NK-92 treated with Interleukin-12 subunit alpha and Interleukin-12 subunit beta, amount 100 ng/mL, for 24 hours (cell line): Measurements from ENCODE around the gene PSTPIP1.

ENCODE experiments used
- DNase-seq: peaks from one replicate; lab custom pipeline; 2025; lab: John Stamatoyannopoulos, UW

Gene PSTPIP1

DNA sequence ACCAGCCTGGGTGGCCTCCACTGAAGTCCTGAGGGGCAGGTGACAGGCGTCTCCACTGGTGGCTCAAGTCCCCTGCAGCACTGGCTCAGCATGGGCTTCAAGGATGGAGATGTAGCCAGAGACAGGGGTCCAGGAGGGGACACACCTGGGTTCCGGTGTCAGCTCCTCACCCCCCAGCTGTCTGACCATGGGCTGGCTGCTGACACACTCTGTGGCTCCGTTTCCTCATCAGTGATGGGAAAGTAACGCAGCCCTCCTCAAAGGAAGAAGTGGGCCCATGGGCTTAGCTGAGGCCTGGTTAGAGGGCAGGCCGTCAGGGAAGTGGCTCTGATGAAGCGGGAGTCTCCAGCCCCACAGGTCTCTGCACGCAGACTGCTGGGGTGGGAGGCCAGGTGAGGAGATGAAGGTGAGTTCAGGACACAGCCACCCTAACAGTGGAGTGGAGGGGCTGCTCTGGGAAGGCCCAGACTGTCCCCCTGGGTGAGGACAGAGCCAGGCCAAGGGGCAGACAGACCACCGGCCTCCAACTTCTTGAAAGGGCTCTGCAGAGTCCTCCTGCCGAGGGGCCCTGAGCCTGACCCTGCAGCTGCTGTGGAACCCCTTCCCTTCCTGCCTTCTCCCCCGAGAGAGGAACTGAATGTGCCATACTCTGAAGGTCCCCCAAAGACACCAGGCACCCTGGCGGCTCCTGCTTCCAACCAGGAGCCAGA lies 24.0 kb downstream of the PSTPIP1 start:
- no peak for DNase-seq

DNA sequence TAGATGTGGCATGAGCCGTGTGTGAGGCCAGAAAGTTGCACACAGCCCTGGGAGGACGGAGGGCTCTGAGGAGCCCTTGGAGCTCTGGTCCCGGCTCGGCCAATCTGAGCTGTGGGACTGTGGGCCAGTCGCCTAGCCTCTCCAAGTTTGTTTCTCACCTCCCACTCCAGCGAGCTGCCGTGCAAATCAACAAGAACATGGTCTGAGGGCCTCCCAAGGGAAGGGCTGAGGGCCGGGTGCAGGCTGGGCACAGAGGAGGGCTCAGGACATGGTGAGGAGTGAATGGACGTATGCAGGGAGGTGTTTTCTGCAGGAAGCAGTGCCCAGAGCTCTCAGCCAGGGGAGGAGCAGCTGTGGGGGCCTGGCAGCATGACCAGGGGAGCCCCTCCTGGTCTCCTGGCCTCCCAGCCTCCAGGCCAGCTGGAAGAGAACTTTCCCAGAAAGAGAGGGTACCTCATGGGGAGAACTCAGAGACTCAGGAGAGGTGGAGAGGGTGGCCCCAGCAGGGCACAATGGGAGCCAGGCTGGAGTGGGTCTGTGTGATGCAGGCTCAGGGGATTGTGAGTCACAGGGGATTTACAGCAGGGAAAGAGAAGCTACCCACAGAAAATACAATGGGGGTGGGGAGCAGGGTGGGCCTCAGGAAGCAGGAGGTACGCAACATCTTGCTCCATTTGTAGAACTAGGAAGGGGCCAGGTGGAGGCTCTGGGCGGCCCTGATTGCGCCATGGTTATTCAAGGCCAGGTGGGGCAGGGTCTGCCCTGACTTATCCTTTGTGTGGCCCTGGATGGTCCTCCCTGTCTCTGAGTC lies 24.8 kb downstream of the PSTPIP1 start:
- DNase-seq, result peak; percentile 52

DNA sequence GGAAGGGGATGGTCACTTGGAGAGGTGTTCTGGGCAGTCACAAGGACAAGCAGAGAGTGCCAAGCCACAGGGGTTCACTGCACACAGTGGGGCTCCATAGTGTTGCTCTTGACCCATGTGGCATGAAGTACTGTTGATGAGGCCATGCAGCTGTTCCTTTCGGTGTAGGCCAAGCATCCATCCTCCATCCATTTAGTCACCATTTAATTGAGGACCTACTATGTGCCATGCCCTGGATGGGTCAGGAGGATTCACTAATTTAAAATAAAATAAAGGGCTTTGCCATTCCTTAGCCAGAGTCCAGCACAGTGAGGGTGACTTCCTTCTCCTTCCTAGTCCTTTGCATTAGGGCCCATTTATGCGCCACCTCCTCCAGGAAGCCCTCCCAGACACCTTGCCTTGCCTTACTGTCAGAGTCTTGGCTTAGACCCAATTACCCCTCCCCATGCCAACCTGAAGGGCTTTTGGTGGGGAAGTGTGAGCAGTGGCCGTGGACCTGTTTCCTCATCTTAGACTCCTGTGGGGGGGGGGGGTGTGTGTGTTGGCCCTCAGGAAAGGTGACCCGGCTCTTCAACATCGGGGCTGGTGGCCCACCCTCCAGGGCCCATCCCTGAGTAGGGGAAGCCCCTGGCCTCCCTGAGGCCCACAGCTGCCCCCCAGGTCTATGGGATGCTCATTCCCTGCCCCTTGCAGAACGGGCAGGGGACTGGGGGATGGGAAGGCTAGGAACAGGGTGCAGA lies 25.6 kb downstream of the PSTPIP1 start:
- no peak for DNase-seq

DNA sequence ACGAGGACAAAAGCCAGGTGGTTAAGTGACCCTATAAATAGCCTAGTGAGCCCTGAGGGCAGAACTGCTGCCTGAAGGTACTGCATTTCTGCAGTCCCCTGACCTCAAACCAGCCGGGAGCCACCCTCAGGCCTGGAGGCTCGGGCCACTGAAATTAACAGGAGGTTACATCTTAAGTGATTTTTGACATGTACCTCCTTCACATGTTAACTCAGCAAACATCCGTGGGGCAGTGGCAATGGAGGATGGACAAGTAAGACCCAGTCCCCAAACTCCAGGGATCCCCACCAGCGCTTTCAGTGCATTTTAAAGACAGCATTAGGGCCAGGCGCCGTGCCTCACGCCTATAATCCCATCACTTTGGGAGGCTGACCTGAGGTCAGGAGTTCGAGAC lies 26.2 kb downstream of the PSTPIP1 start:
- no peak for DNase-seq

DNA sequence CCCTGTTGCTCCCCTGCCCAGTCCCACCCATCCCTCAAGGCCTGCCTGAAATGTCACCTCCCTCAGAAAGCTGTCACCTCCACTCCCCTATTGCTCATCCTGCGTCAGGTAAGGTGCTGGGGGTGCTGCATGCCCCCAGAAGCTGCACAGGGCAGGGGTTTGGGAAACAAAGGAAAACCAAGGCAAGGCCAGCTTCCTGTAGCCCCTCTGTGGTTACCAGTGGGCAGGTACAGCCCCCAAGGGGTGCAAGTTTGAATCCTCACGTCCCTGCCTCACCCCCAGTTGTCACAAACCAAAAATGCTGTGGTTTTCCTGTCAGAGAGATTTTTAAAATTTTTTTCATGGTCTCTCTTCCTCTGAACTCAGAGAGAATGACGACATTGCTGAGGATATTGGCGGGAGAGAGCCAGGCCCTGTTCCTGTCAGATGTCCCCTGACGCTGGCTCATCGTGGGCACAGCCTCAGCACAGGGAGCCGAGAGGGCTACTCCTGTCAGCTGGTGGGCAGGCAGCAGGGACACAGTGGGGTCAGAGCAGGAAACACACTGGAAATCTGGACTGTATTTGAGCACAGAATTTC lies 27.0 kb downstream of the PSTPIP1 start:
- peak; percentile 61 for DNase-seq

DNA sequence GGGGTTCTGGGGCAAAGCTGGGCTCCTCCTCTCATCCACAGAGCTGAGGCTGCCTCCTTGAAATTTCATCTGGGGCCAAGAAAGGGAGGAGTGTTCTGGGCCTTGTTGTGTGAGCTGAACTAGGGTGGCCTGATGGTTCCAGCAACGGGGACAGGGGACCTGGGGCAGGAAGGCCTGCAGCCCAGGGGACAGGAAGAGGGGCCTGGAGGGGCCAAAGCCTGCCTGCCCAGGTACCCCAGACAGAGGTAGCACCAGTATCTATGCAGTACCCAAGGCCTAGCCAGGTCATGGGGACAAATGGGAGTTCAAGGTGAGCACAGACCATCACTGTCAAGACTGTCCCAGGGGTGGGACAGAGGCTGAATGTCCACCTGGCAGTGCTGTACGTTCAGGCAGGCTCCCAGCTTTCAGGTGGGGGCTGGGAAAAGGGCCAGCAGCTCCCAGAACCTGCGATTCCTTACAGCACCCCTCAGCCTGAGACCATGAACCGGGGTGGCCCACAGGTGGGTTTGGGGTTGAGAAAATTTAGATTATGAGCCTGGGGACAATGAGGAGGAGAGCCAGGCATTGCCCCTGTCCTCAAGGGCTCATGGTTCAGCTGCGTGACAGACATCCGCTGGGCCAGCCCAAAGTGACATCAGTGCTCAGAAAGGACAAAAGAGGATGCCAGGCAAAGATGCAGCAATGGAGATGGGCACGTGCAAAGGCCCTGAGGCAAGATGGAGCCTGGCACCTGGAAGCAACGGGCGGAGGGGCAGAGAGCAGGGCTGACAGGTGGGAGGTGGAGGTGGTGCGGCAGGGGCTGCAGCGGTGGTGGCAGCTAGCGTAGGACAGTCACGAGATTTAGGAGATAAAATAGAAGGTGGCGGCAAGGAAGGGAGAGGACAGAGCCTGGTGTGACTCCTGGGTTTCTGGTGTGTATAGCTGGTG lies 28.0 kb downstream of the PSTPIP1 start:
- DNase-seq, result no peak

DNA sequence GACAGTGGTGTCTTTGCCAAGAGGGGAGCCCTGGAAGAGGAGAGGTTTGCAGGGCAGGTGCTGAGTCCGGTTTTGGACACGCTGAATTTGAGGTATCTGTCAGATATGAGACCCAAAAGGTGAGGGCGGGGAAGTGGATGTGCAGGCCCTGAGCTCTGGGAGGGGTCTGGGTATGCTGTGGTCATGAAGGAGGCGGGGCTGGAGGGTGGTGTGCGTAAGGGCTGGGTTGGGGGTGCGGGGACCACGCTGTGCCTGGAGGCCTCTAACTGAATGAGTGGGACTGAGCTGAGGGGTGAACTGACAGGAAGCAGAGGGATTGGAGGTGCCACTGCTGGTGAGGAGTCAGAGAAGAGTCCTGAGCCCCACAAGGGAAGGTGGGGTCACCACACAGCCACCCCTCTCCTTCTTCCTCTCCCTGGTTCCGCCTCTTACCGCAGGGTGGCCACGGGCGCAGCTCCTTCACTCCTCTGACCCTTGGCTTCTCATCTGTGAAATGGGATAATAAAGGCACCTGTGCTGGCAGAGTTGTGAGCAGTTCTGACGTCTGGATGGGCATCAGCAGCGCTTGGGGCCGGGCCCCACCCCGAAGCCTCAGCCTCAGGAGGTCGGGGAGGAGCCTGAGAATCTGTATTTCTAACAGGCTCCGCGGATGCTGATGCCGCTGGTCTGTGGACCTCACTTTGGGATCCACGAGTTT lies 28.8 kb downstream of the PSTPIP1 start:
- DNase-seq, result no peak

DNA sequence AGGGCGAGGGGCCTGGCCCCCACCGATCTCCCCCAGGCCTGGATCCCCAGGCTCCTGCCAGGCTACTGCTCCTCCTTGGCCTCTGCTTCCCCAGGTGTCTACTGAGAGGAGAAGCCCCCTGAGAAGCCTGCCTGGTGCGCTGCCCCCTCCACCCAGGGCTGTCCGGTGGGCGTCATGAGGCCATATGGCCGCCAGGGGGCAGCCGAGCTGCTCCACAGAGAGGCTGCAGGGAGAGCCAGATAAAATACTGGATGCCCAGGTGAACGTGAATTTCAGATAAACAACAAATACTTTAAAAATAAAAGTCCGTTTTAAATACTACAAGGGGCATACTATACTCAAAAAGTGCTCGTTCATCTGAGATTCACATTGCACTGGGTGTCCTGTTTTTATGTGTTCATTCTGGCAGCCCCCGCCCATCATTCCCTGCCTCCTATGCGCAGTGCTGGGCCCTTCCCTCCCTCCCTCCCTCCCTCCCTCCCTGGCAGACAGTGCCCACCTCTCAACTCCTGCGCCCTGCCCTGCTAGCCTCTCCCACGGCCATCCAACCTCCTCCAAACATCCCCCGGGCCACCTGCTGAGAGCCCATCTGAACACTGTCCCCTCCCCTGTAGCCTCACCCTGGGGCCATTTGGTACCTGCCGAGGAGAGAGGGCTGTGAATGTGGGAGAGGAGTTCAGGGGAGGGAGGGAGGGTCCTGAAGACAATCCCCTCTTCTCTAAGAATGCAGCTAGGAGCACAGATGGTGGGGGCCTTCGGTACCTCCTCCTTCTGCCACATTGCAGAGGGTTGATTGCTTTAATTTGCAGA lies 29.6 kb downstream of the PSTPIP1 start:
- DNase-seq, result peak; percentile 37

DNA sequence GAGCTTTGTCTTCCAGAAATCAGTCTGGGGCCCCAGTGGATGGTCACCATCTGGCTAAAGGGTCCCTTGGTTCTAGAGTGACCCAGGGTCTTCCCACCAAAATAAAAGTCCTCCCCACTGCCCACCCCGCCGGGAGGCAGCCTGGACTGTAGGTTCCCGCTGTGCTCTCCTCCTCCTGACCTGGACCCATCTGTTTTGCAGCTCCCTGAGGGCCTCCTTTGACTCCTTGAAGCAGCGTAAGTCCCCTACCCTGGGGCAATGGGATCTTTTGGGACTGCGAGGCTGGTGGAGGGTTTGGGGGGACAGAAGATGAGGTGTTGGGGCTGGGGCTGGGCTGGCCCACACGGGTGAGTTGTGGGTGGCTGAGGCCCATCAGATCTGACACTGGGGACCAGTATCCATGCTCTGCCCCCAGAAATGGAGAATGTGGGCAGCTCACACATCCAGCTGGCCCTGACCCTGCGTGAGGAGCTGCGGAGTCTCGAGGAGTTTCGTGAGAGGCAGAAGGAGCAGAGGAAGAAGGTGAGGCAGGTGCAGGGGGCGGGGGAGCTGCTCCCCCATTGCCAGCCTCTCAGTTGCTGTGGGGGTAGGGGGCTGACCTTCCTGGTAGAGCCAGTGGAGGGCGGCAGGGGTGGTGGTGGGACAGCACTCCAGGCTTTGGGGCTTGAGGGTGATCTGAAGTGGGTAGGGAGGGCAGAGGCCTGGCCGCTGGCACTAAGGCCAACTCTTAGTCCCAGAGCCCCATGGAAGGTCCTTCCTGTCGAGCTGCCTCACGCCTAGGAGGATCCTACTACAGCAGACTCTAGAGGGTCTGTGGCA lies 30.4 kb downstream of the PSTPIP1 start:
- no peak for DNase-seq

DNA sequence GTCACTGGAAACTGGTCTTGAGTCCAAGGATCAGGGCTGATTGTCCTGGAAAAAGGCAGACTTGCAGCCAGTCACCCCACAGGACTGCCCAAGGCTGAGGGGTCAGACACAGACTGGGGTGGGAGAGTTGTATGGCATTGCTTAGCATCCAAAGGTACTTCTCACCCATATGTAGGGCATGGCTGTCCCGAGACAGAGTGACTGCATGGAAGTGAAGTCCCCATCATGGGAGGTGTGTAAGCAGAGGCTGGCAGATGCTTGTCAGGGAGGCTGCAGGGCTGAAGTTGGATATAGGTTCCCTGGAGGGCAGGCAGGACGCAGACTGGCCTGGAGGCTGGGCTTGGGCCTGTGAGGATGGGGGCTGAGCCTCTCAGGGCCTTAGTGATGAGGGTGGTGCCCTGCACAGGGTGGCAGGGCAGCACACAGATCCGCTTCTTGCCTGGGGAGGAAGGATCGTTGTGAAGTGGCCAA lies 31.1 kb downstream of the PSTPIP1 start:
- DNase-seq, result no peak

DNA sequence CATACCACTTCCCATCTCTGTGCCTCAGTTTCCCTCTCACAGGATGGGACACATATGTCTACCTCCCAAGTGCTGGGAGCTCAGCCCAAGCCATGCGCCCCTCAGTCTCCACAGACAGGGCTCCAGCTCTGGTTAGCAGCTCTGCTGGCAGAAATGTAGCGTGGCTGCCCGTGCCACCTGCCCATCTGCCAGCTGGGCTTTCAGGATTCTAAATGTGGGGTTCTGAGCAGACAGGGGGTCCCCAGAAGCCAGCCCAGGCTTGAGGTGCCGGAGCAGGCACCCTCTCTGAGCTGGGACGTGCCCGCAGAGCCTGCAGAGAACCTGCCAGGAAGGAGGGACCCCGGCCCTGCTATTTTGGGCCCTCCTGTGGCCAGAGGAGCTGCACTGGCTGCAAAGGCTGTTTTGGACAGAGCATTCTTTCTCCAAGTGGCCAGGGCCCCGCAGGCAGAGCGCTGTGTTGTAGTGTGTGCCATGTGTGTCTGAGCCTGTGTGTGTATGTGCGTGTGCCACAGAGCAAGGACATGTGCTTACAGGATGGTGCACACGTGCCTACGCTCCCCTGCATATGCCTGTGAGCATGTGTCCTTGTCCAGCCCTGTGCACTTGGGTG lies 31.7 kb downstream of the PSTPIP1 start:
- DNase-seq, result no peak

DNA sequence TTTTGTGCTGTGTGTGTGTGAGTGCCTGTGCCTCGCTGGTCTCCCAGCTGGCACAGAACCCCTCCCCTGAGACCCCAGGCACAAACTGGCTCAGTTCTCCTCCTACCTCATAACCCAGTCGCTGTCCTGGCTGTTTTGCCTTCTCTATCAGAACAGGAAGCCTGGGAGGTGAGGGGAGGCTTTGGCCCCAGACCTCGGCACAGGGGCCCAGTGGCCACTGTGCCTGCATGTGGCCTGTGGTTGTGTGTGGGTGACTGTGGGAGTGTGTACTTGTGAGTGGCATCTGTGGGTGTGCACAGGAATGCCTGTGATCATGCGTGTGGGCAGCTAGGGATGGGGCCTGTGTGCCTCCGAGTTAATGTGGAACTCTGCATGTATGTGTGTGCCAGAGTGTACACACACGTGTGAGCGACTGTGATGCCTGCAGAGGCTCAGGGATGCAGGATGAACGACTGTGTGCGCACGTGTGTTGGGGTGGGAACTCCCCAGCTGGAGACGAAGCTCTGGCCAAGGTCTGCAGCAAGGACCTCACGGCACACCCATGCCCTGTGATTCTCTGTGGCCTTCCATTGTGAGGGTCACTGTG lies 32.3 kb downstream of the PSTPIP1 start:
- DNase-seq, result no peak

DNA sequence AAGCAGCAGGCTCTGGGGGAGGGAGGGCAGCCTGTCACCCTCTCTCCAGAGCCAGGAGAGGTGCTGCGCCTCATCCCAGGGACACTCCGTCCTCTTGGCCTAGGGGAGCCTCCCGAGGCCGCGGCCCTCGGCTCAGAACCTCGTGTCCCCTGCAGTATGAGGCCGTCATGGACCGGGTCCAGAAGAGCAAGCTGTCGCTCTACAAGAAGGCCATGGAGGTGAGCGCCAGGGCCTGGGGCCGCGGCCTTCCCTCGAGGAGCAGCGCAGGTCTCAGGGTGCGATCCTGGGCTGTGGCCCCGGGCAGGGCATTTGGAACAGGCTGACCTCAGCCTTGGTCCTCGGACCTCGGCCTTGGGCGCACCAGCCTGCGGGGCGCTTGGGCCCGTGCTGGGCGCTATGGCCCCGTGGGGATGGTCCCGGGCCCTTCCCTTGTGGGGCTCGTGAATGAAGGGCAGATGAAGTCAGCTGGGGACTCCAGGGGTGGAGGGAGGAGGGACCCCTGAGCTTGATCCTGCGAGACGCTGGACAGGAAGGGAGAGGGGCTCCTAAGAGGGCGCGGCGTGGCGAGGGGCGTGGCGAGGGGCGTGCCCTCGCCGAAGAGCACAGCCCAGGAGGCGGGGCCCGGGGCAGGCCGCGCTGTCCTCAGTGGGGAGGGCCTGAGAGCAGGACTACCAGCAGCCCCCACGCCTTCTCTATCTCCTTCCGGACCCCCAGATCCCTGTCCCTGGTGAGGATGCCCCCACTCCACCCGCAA lies 32.9 kb downstream of the PSTPIP1 start:
- DNase-seq, result no peak

DNA sequence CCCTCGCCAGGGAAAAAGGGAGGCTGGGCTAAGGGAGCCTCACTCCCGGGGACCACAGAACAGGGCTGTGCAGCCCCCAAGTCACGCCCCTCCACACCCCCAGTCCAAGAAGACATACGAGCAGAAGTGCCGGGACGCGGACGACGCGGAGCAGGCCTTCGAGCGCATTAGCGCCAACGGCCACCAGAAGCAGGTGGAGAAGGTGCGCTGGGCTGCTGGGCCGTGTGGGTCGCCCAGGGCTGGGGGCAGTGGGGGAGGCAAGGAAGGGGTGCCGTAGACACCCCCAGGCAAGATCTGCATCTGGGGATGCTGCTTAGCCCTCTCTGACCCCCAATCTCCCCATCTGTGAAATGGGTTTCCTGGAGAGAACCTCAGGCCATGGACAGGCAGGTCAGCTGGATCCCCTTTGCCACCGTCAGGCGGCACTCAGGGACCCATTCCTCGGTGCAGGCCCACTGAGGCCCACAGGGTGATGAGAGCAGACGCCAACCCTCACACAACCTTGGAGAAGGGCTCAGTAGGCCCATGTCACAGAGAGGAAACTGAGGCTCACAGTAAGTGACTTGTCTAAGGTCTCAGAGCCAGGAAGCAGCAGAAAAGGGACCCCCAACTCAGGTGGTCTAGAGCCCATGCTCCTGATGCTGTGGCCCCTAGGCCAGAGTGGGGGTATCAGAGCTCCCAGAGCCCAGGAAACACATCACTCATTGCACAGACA lies 33.7 kb downstream of the PSTPIP1 start:
- DNase-seq, result no peak

DNA sequence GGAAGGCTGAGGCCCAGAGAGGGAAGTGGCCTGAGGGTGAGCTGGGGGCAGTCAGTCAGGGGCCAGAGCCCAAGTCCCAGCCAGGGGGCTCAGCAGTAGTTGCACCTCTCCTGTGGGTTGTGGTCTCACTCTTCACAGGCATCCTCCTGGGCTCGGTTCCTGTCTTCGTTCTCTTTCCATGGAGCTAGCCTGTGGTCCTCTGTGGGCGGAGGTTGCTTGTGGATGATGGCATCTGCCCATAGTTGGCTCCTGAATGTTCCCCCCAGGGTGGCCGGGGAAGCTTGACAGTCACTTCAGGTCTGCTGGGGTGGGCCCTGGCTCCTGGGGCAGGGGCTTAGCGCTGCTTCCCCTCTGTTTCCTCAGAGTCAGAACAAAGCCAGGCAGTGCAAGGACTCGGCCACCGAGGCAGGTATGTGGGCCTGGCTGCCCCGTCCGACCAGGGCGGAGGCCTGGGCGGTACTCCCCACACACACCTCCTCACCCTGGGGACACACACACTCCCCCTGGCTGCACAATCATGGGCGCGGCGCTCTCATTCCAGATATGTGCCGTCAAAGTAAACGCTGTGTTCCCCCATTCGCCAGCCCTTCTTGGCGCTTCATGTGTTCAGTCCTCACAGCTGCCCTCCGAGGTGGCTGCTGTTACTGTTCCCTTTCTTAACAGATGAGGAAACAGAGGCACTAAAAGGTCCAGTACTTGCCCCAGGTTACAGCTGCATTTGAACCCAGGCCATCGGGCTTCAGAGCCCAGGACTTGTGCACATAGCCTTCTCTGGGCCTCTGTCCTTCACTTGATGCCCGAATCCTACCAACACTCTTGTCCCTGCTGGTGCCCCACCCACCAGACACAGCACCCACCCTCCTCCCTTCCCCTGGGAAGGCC lies 34.5 kb downstream of the PSTPIP1 start:
- no peak for DNase-seq
